Lung (tissue), 12 donors: ENCODE data around the gene HLA-DRB1. TPM values are rescaled to one million over a fixed set of nuclear protein-coding genes. Genes with fewer than 3 reads are reported as not detected.

Source experiments
- ATAC-seq: fragments of 200-7000 bp; cut with Tn5 transposase; one replicate; pipeline ENCODE4 v1.9.1; 2020; ENCODE audit warnings: moderate number of reproducible peaks; ENCODE audit not compliant: insufficient read depth, low FRiP score
- DNase-seq, 3 donors: peaks; one replicate each; pipeline ENCODE4 v3.0.0-alpha.2; 2013 to 2017
- H3K27ac ChIP-seq, 2 donors: one replicate each; pipeline ENCODE4 v1.5.1; 2013; ENCODE audit warnings: mild to moderate bottlenecking in 2 of 2, moderate library complexity in 2 of 2, control low read depth in 1 of 2, inconsistent platforms in 1 of 2, low read depth in 1 of 2, low read length in 1 of 2
- H3K27me3 ChIP-seq, 3 donors: one replicate each; pipeline ENCODE4 v1.5.1; 2013; ENCODE audit warnings: low read length in 2 of 3; ENCODE audit not compliant: control insufficient read depth in 3 of 3, insufficient read depth in 3 of 3
- H3K36me3 ChIP-seq, 4 donors: one replicate each; pipeline ENCODE4 v1.5.1; 2013; ENCODE audit warnings: low read length in 4 of 4, mild to moderate bottlenecking in 1 of 4, moderate library complexity in 1 of 4; ENCODE audit not compliant: control insufficient read depth in 4 of 4, insufficient read depth in 4 of 4
- H3K4me1 ChIP-seq, 5 donors: one replicate each; pipeline ENCODE4 v1.5.1; 2013; ENCODE audit warnings: low read length in 5 of 5, mild to moderate bottlenecking in 2 of 5, moderate library complexity in 1 of 5; ENCODE audit not compliant: control insufficient read depth in 5 of 5, insufficient read depth in 5 of 5
- H3K4me3 ChIP-seq: one replicate; pipeline ENCODE4 v1.5.1; 2013; ENCODE audit warnings: mild to moderate bottlenecking, control low read depth, moderate library complexity
- H3K9ac ChIP-seq, 2 donors: one replicate each; pipeline ENCODE4 v1.5.1; 2013; ENCODE audit warnings: low read length in 2 of 2, control low read depth in 1 of 2; ENCODE audit not compliant: insufficient read depth in 1 of 2
- H3K9me3 ChIP-seq, 4 donors: one replicate each; pipeline ENCODE4 v1.5.1; 2013; ENCODE audit warnings: low read length in 3 of 4, mild to moderate bottlenecking in 1 of 4, moderate library complexity in 1 of 4; ENCODE audit not compliant: control insufficient read depth in 4 of 4, insufficient read depth in 3 of 4
- CTCF ChIP-seq: IDR thresholded peaks from 2 replicates; pipeline ENCODE4 v1.5.1; 2012; ENCODE audit warnings: mild to moderate bottlenecking; ENCODE audit errors: control extremely low read depth, extremely low read depth
- WGBS, 2 donors: extraction: QIAGEN DNeasy Blood & Tissue Kit; methylation state at CpG; one replicate each; pipeline ENCODE4 v1.1.7; 2013; 5-methylcytosine and 5-hydroxymethylcytosine counted together
- polyA plus RNA-seq, 2 donors: library from polyadenylated mRNA; stranded (reverse); fragments of 200-250 nt; gene quantifications; one replicate each; pipeline ENCODE4 v1.2.1, GENCODE V29; 2013
- total RNA-seq, 2 donors: library from RNA; depleted of rRNA in 1 of 2; stranded (reverse); fragments of >200 nt in 1 of 2; gene quantifications; one replicate each; pipeline ENCODE4 v1.2.1, GENCODE V29; 2014 to 2021
- donor health status: control.
- donor health status: control.
- donor health status: Bipolar disorder and iron deficiency.
- donor health status: healthy.
- donor health status: DM: yes; HTN: yes; CAD: no.

HLA-DRB1 gene
- total and polyA plus RNA-seq, 4 donors, result 87.1 to 479 (median 416) TPM

- no peaks in the 10 kb centered on the region for H3K4me1 ChIP-seq
- no peak overlapping the region for H3K9ac ChIP-seq
- H3K27ac ChIP-seq, result no peak overlapping the region
- 15 to 44% methylated on average over 3 of the region's 3 CpGs for WGBS, 2 donors
- H3K27me3 ChIP-seq, result no peaks in the 10 kb centered on the region
- no peak overlapping the region for H3K4me3 ChIP-seq
- TF ChIP-seq CTCF, result no peak
- H3K36me3 ChIP-seq, result no peaks in the 10 kb centered on the region
- DNase-seq, result no peak
- no peaks in the 10 kb centered on the region for H3K9me3 ChIP-seq
- no peak for ATAC-seq
These were observed 21.1 kb upstream of the HLA-DRB1 start for GRCh38 chr6:32610682-32611296.

- 14 to 23% methylated on average over 8 of the region's 8 CpGs for WGBS, 2 donors
- DNase-seq (peak; percentile 64 to 80 (median 78)), ATAC-seq (peak; percentile 96)
- Histone ChIP-seq H3K27me3 (no peaks in the 10 kb centered on the region), H3K9me3 (no peaks in the 10 kb centered on the region), H3K4me3 (no peak overlapping the region), H3K36me3 (no peaks in the 10 kb centered on the region), H3K27ac (peak overlapping the region in 1 of 2 donors; percentile 71), H3K9ac (no peak overlapping the region), H3K4me1 (no peaks in the 10 kb centered on the region)
- TF ChIP-seq CTCF, result no peak
These were observed 20.3 kb upstream of the HLA-DRB1 start for GRCh38 chr6:32609731-32610640.

DNA sequence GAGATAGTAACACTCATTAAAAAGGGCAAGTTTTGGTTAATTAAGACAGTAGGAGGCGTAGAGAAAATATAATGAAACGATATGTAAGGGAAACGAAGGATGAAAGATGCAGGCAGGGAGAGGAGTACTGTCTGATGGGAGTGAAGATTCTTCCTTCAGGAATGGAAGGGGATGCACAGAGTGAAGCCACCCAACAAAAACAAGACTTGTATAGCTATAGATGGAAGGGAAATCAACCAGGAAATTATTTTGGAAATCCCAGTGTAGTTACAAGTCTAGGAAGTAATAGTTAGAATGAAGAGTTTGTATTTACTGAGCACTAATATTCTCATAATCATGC is 19.7 kb upstream of the HLA-DRB1 start:
- 53 to 70% methylated on average over 3 of the region's 3 CpGs for WGBS, 2 donors
- Histone ChIP-seq H3K36me3 (no peaks in the 10 kb centered on the region), H3K27me3 (no peaks in the 10 kb centered on the region), H3K9me3 (no peaks in the 10 kb centered on the region), H3K27ac (peak overlapping the region; percentile 3 to 77), H3K9ac (no peak overlapping the region), H3K4me1 (no peaks in the 10 kb centered on the region), H3K4me3 (no peak overlapping the region)
- DNase-seq (no peak), ATAC-seq (peak; percentile 4)
- TF ChIP-seq CTCF, result no peak
